GM12875 (cell line): ENCODE results near the gene HCFC1R1.

Source experiments
- H3K4me3 ChIP-seq: one replicate; pipeline ENCODE4 v1.5.1; 2011; ENCODE audit warnings: low read depth, low read length, control low read depth
- CTCF ChIP-seq: IDR thresholded peaks from 2 replicates; pipeline ENCODE4 v1.5.1; 2011; ENCODE audit warnings: low read depth, mild to moderate bottlenecking, control low read depth, inconsistent platforms, low read length, moderate library complexity, borderline replicate concordance; ENCODE audit not compliant: insufficient read depth

HCFC1R1 gene

GRCh38 chr16:3014971-3015370, 8.8 kb downstream of the HCFC1R1 start:
- H3K4me3 ChIP-seq = no peak overlapping the region
- TF ChIP-seq CTCF = no peak

GRCh38 chr16:3013998-3014690, 9.6 kb downstream of the HCFC1R1 start:
- H3K4me3 ChIP-seq = no peak overlapping the region
- no peak for TF ChIP-seq CTCF

GRCh38 chr16:3013491-3013951, 10.2 kb downstream of the HCFC1R1 start:
- no peak overlapping the region for H3K4me3 ChIP-seq
- TF ChIP-seq CTCF = no peak

- no peak within 1 kb of the TSS for H3K4me3 ChIP-seq
- TF ChIP-seq CTCF = no peak
Observed at GRCh38 chr16:3012828-3013420, 10.8 kb downstream of the HCFC1R1 start, which contains the start of gene CLDN9. Gene CLDN9, plus strand, starts transcription at chr16:3012923. Its CDS starts 440 bp downstream, at chr16:3013363.

- H3K4me3 ChIP-seq = no peak overlapping the region
- TF ChIP-seq CTCF = no peak
Observed at GRCh38 chr16:3012246-3012645, 11.5 kb downstream of the HCFC1R1 start.

- no peak overlapping the region for H3K4me3 ChIP-seq
- TF ChIP-seq CTCF = no peak
Observed at GRCh38 chr16:3010510-3010909, 13.2 kb downstream of the HCFC1R1 start.

- TF ChIP-seq CTCF = no peak
- H3K4me3 ChIP-seq = no peak overlapping the region
Observed at GRCh38 chr16:3009568-3010390, 14.0 kb downstream of the HCFC1R1 start.
